ENCODE measurements around the gene VPS50.
A peak's percentile ranks its signal among the peaks of the same experiment; 100 is the strongest.
"Not testable (repeated sequence)": the region's sequence is repeated elsewhere in the genome, so short reads cannot be mapped to it uniquely, and the experiment has no call there.

Gene VPS50

GRCh38 chr7:93238748-93239147, 6.6 kb downstream of the VPS50 start:
- no peak for DNase-seq

GRCh38 chr7:93239824-93240223, 7.7 kb downstream of the VPS50 start:
- no peak for DNase-seq

- no peak for DNase-seq
Measured at GRCh38 chr7:93242106-93242505, 9.9 kb downstream of the VPS50 start.

GRCh38 chr7:93245525-93246432, 13.6 kb downstream of the VPS50 start:
- DNase-seq, result peak; percentile 51

DNA sequence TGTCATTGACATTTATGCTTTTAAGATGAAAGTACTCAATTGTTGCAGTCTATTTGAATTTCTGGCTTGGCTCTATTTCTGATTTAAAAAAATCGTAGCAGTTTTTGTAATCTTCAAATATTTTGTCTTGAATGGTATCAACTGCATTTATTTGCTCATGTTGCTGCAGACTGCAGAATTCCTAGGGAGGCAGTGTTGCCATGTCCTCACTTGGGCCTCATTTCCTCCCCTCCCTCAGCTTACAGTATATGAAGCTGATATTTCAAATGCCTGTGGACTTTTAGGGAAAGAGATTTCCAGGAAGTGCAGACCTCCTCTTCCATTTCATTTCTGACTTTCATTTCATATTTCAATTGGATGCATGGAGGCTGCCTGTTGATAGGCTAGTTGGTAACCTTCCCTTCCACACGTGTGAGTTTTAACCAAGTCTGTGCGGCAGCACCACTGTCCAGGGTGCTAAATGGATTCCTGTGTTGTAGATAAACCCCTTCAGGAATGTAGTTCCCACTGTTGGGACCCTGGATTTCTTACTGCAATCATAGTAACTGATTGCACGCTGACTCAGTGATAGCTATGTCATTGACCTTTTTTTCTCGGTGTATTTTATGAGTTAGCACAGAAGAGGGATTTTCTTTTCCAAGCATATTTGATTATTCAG, 17.5 kb downstream of the VPS50 start:
- DNase-seq, result no peak

DNA sequence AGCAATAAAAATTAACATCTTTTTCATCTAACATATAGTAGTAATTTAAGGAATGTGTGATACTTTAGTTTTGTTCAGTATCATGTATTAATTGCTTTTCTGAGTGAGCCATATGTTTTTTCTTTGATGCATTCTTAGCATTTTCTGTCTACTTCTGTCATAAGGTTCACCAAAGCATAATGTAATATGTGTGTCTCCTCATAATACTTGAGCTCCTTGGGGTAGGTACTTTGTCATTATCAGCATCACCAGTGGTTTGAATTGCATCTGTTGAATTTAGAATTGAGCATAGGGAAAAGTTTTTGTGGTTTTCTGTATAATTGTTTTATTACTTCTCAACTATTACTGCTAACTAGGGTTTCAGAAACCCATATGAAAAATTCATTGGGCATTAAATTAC, 26.5 kb downstream of the VPS50 start:
- DNase-seq, result no peak

DNA sequence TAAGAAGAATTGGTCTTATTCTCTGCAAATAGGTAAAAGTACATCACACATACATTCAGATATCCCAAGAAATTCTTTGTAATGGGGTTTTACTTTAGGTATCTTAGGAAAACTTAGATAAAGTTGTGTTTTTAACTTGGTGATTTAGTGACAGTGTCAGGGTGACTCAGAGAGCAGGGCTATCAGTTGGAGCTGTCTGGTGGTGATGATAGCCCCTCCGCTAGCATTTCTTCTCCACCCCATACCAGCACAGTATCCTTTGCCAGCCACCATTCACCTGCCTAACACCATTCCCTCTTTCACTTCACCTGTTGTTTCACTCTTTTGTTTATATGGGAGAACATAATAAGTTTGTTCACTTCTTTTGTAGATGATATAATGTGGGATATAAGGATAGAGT, 30.4 kb downstream of the VPS50 start:
- no peak for DNase-seq

GRCh38 chr7:93265220-93265619, 33.1 kb downstream of the VPS50 start:
- no peak for DNase-seq

GRCh38 chr7:93279541-93279940, 47.4 kb downstream of the VPS50 start:
- no peak for DNase-seq

DNA sequence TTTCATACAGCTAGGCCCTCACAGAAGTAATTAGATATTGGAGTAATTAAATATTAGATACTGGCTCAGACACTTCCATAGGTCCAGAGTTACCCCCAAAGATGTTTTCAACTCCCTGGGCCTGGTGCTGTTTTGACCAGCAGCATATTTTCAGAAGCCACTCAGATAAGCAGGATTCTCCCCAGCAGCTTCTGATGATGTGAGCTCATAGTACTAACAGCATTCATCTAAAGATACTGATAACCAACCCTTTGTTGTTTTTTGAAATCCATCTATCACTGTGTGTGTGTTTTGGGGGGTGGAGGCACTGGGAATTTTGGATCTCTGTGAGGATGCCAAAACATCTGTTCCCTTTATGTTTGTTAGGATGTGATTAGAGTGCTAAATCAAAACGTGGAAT, 52.7 kb downstream of the VPS50 start:
- no peak for DNase-seq

- DNase-seq, result no peak
Measured at GRCh38 chr7:93293229-93293628, 61.1 kb downstream of the VPS50 start.

GRCh38 chr7:93298206-93298605, 66.0 kb downstream of the VPS50 start:
- no peak for DNase-seq

DNA sequence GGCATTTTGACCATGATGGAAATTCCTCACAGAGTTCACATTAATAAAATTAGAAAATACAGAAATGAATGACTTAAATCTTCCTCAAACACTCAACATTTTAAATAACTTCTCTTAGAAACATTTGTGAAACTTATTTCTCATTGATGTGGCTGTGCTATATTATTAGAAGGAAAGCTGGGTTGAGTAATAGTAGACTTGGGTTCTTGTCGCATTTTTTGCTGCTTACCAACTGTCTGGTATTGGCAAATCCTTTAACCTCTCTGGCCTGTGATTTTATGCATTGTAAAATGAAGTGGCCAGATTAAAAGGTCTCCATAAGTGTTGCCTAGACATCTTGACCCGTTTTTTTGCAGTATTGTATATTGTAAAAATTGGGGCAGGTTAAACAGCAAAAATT, 66.5 kb downstream of the VPS50 start:
- DNase-seq, result no peak

DNA sequence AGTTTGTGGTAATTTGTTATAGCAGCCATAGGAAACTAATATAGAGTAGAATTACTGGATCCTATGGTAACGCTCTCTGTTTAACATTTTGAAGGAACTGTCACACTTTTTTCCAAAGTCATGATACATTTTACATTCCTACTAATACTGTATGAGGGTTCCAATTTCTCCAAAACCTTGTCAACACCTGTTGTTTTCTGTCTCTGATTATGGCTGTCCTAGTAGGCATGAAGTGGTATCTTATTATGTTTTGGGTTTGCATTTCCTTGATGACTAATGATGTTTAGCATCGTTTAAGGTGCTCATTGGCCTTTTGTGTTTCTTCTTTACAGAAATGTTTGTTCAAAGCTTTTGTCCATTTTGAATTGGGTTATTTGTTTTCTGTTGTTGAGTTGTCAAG, 69.6 kb downstream of the VPS50 start:
- no peak for DNase-seq

DNA sequence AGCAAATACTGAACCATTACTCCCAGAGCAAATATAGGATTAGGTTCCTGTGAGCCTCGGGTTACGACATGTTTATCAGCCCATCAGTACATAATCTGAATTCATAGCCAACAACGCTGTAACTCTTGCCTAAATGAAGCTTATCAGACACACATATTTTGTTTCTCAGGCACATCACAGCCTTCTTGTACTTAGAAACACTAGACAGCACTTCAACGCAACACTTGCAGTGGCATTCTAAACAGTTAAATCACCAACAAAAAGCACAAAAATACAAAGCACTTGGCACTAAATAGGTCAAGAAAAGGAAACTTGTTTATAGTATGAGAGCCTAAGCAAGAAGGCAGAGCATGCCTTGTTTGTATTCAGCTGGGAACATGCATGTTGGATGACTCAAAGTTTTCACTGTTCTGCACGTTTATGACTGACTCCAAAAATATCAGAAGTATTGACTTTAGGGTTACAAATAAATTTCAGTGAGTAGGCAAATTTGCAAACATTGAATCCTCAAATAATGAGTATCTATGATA, 75.0 kb downstream of the VPS50 start:
- no peak for DNase-seq

GRCh38 chr7:93307943-93308342, 75.8 kb downstream of the VPS50 start:
- DNase-seq, result no peak

GRCh38 chr7:93310346-93310745, 78.2 kb downstream of the VPS50 start:
- DNase-seq, result no peak

DNA sequence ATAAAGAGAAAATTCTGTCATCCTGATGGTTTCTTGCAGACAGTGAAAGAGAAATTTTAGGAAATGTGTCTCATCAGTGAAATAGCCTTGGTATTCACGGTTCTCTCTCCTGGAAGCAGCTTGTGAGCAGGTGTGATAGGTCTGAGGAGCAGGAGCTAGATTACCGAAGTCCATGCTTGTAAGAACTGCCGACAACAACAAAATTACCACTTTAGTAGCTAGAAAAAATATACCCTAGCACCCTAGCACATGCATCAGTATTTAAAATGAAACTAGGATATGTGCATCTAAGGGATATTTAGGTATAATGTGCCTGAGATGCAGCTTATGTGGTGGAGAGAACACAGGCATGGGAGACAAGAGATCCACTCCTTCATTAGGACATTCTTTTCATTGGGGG, 82.3 kb downstream of the VPS50 start:
- no peak for DNase-seq

- no peak for DNase-seq
Measured at GRCh38 chr7:93315896-93316295, 83.7 kb downstream of the VPS50 start.

DNA sequence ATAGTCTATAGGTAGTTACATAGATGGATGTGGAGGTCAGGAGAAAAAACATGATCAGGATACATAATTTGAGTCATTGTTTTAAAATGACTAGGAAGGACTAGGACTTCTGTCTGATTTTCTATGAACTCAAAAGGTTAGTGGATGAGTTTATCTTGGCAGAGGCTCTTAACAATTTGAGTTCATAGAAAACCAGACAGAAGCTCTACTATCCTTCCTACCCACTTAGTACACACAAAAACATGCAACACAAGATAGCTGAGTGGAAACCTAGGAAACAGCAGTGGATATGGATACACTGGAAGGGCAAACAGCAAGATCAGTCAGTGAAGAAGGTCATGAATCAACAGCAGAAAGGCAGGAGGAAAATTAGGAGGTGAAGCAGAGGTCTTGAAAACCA, 84.6 kb downstream of the VPS50 start:
- DNase-seq, result no peak

DNA sequence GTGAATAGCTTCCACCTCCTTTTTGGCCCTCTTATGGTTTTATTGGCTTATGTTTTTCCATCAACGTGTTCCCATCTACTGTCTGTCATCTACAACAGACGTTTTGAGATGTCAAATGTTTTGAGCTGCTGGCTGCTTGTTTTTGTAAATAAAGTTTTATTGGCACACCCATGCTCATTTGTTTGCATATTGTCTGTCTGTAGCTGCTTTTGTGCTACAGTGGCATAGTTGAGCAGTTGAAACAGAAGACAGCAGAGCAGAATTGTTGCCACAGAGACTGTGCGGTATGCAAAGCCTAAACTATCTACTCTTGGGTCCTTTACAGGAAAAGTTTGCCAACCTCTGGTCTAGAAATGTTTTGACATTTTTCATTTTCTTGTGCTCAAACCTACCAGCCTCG, 88.7 kb downstream of the VPS50 start:
- no peak for DNase-seq

GRCh38 chr7:93326291-93326690, 94.1 kb downstream of the VPS50 start:
- DNase-seq, result not testable (repeated sequence)

GRCh38 chr7:93327006-93327633, 95.0 kb downstream of the VPS50 start:
- no peak for DNase-seq

- DNase-seq, result no peak
Measured at GRCh38 chr7:93331706-93332105, 99.5 kb downstream of the VPS50 start.
